Breast epithelium (tissue), 3 donors: ENCODE data around the gene FBXO47.

Source experiments
- POLR2A ChIP-seq: fragments of 450-650 bp; IDR thresholded peaks from one replicate; pipeline ENCODE4 v1.6.1; 2016; ENCODE audit warnings: antibody characterized with exemption, mild to moderate bottlenecking, moderate library complexity
- POLR2AphosphoS5 ChIP-seq, 3 donors: sonication (generic); formaldehyde crosslinking; IDR thresholded peaks; one replicate each; pipeline ENCODE4 v1.6.1; 2017; ENCODE audit warnings: antibody characterized with exemption in 3 of 3
- TF ChIP-seq, protein P1 (sequence below), 3 donors: fragments of 450-650 bp; IDR thresholded peaks; one replicate each; pipeline ENCODE4 v1.5.1; 2016 to 2017; ENCODE audit warnings: antibody characterized with exemption in 3 of 3, mild to moderate bottlenecking in 3 of 3, moderate library complexity in 3 of 3

DNA sequence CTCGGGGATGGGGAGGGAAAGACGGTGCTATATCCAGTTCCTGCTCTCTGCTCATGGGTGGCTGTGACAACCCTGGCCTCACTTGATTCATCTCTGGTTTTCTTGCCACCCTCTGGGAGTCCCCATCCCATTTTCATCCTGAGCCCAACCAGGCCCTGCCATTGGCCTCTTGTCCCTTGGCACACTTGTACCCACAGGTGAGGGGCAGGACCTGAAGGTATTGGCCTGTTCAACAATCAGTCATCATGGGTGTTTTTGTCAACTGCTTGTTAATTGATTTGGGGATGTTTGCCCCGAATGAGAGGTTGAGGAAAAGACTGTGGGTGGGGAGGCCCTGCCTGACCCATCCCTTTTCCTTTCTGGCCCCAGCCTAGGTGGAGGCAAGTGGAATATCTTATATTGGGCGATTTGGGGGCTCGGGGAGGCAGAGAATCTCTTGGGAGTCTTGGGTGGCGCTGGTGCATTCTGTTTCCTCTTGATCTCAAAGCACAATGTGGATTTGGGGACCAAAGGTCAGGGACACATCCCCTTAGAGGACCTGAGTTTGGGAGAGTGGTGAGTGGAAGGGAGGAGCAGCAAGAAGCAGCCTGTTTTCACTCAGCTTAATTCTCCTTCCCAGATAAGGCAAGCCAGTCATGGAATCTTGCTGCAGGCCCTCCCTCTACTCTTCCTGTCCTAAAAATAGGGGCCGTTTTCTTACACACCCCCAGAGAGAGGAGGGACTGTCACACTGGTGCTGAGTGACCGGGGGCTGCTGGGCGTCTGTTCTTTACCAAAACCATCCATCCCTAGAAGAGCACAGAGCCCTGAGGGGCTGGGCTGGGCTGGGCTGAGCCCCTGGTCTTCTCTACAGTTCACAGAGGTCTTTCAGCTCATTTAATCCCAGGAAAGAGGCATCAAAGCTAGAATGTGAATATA lies 46.6 kb downstream of the FBXO47 start:
- TF ChIP-seq POLR2A (no peak), POLR2AphosphoS5 (IDR thresholded peaks at IDR 0.05) (no peak)
- TF ChIP-seq, protein P1, sequence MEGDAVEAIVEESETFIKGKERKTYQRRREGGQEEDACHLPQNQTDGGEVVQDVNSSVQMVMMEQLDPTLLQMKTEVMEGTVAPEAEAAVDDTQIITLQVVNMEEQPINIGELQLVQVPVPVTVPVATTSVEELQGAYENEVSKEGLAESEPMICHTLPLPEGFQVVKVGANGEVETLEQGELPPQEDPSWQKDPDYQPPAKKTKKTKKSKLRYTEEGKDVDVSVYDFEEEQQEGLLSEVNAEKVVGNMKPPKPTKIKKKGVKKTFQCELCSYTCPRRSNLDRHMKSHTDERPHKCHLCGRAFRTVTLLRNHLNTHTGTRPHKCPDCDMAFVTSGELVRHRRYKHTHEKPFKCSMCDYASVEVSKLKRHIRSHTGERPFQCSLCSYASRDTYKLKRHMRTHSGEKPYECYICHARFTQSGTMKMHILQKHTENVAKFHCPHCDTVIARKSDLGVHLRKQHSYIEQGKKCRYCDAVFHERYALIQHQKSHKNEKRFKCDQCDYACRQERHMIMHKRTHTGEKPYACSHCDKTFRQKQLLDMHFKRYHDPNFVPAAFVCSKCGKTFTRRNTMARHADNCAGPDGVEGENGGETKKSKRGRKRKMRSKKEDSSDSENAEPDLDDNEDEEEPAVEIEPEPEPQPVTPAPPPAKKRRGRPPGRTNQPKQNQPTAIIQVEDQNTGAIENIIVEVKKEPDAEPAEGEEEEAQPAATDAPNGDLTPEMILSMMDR (IDR thresholded peaks at IDR 0.05), result no peak
